ENCODE measurements around the gene INSC. TPM values are rescaled to one million over a fixed set of nuclear protein-coding genes. Genes with fewer than 3 reads are reported as not detected.

The INSC gene
- total RNA-seq, 1 donor from 2014 or later, result 4.2 TPM

GRCh38 chr11:15224466-15224865 is 109.7 kb downstream of the INSC start:
- Histone ChIP-seq H3K9me3 (ENCODE audit: control insufficient read depth in 3 of 3, low read length in 3 of 3) (no peaks in the 10 kb centered on the region), H3K9ac (ENCODE audit: low read depth in 1 of 3, low read length in 3 of 3) (no peak overlapping the region), H3K4me3 (ENCODE audit: low read length in 3 of 3) (no peak overlapping the region), H3K27ac (ENCODE audit: low read depth, low read length) (no peak overlapping the region), H3K27me3 (ENCODE audit: control insufficient read depth in 3 of 3, insufficient read depth in 3 of 3, low read length in 3 of 3) (no peaks in the 10 kb centered on the region), H3K4me1 (ENCODE audit: control insufficient read depth in 3 of 3, insufficient read depth in 3 of 3, low read length in 3 of 3) (no peaks in the 10 kb centered on the region), H3K36me3 (ENCODE audit: control insufficient read depth in 3 of 3, insufficient read depth in 3 of 3, low read length in 3 of 3) (no peaks in the 10 kb centered on the region)

GRCh38 chr11:15227011-15227410 is 112.3 kb downstream of the INSC start:
- no peaks in the 10 kb centered on the region for H3K9me3 ChIP-seq (ENCODE audit: control insufficient read depth in 3 of 3, low read length in 3 of 3)
- H3K9ac ChIP-seq (ENCODE audit: low read depth in 1 of 3, low read length in 3 of 3), result no peak overlapping the region
- no peaks in the 10 kb centered on the region for H3K27me3 ChIP-seq (ENCODE audit: control insufficient read depth in 3 of 3, insufficient read depth in 3 of 3, low read length in 3 of 3)
- H3K4me3 ChIP-seq (ENCODE audit: low read length in 3 of 3), result no peak overlapping the region
- H3K4me1 ChIP-seq (ENCODE audit: control insufficient read depth in 3 of 3, insufficient read depth in 3 of 3, low read length in 3 of 3), result no peaks in the 10 kb centered on the region
- H3K27ac ChIP-seq (ENCODE audit: low read depth, low read length), result no peak overlapping the region
- H3K36me3 ChIP-seq (ENCODE audit: control insufficient read depth in 3 of 3, insufficient read depth in 3 of 3, low read length in 3 of 3), result no peaks in the 10 kb centered on the region

- Histone ChIP-seq H3K9me3 (ENCODE audit: control insufficient read depth in 3 of 3, low read length in 3 of 3) (no peaks in the 10 kb centered on the region), H3K4me3 (ENCODE audit: low read length in 3 of 3) (no peak overlapping the region), H3K27me3 (ENCODE audit: control insufficient read depth in 3 of 3, insufficient read depth in 3 of 3, low read length in 3 of 3) (no peaks in the 10 kb centered on the region), H3K27ac (ENCODE audit: low read depth, low read length) (no peak overlapping the region), H3K36me3 (ENCODE audit: control insufficient read depth in 3 of 3, insufficient read depth in 3 of 3, low read length in 3 of 3) (no peaks in the 10 kb centered on the region), H3K4me1 (ENCODE audit: control insufficient read depth in 3 of 3, insufficient read depth in 3 of 3, low read length in 3 of 3) (no peaks in the 10 kb centered on the region), H3K9ac (ENCODE audit: low read depth in 1 of 3, low read length in 3 of 3) (no peak overlapping the region)
Observed at GRCh38 chr11:15228331-15228849, 113.7 kb downstream of the INSC start.

- no peaks in the 10 kb centered on the region for H3K9me3 ChIP-seq (ENCODE audit: control insufficient read depth in 3 of 3, low read length in 3 of 3)
- H3K36me3 ChIP-seq (ENCODE audit: control insufficient read depth in 3 of 3, insufficient read depth in 3 of 3, low read length in 3 of 3), result no peaks in the 10 kb centered on the region
- no peak overlapping the region for H3K9ac ChIP-seq (ENCODE audit: low read depth in 1 of 3, low read length in 3 of 3)
- H3K27me3 ChIP-seq (ENCODE audit: control insufficient read depth in 3 of 3, insufficient read depth in 3 of 3, low read length in 3 of 3), result no peaks in the 10 kb centered on the region
- no peaks in the 10 kb centered on the region for H3K4me1 ChIP-seq (ENCODE audit: control insufficient read depth in 3 of 3, insufficient read depth in 3 of 3, low read length in 3 of 3)
- no peak overlapping the region for H3K27ac ChIP-seq (ENCODE audit: low read depth, low read length)
- H3K4me3 ChIP-seq (ENCODE audit: low read length in 3 of 3), result no peak overlapping the region
Observed at GRCh38 chr11:15229069-15229468, 114.3 kb downstream of the INSC start.

- Histone ChIP-seq H3K9me3 (ENCODE audit: control insufficient read depth in 3 of 3, low read length in 3 of 3) (no peaks in the 10 kb centered on the region), H3K27ac (ENCODE audit: low read depth, low read length) (no peak overlapping the region), H3K36me3 (ENCODE audit: control insufficient read depth in 3 of 3, insufficient read depth in 3 of 3, low read length in 3 of 3) (no peaks in the 10 kb centered on the region), H3K9ac (ENCODE audit: low read depth in 1 of 3, low read length in 3 of 3) (no peak overlapping the region), H3K4me1 (ENCODE audit: control insufficient read depth in 3 of 3, insufficient read depth in 3 of 3, low read length in 3 of 3) (no peaks in the 10 kb centered on the region), H3K4me3 (ENCODE audit: low read length in 3 of 3) (no peak overlapping the region), H3K27me3 (ENCODE audit: control insufficient read depth in 3 of 3, insufficient read depth in 3 of 3, low read length in 3 of 3) (no peaks in the 10 kb centered on the region)
Observed at GRCh38 chr11:15232496-15232895, 117.8 kb downstream of the INSC start.

- Histone ChIP-seq H3K9ac (ENCODE audit: low read depth in 1 of 3, low read length in 3 of 3) (no peak overlapping the region), H3K36me3 (ENCODE audit: control insufficient read depth in 3 of 3, insufficient read depth in 3 of 3, low read length in 3 of 3) (no peaks in the 10 kb centered on the region), H3K27me3 (ENCODE audit: control insufficient read depth in 3 of 3, insufficient read depth in 3 of 3, low read length in 3 of 3) (no peaks in the 10 kb centered on the region), H3K27ac (ENCODE audit: low read depth, low read length) (no peak overlapping the region), H3K4me1 (ENCODE audit: control insufficient read depth in 3 of 3, insufficient read depth in 3 of 3, low read length in 3 of 3) (no peaks in the 10 kb centered on the region), H3K4me3 (ENCODE audit: low read length in 3 of 3) (no peak overlapping the region), H3K9me3 (ENCODE audit: control insufficient read depth in 3 of 3, low read length in 3 of 3) (no peaks in the 10 kb centered on the region)
Observed at GRCh38 chr11:15233371-15234165, 118.8 kb downstream of the INSC start.

- H3K27ac ChIP-seq (ENCODE audit: low read depth, low read length), result no peak overlapping the region
- peaks cover 0 to 3% (median 3%) of the 10 kb centered on the region in 3 donors for H3K27me3 ChIP-seq (ENCODE audit: control insufficient read depth in 3 of 3, insufficient read depth in 3 of 3, low read length in 3 of 3)
- H3K9me3 ChIP-seq (ENCODE audit: control insufficient read depth in 3 of 3, low read length in 3 of 3), result no peaks in the 10 kb centered on the region
- no peak overlapping the region for H3K4me3 ChIP-seq (ENCODE audit: low read length in 3 of 3)
- H3K9ac ChIP-seq (ENCODE audit: low read depth in 1 of 3, low read length in 3 of 3), result no peak overlapping the region
- H3K4me1 ChIP-seq (ENCODE audit: control insufficient read depth in 3 of 3, insufficient read depth in 3 of 3, low read length in 3 of 3), result no peaks in the 10 kb centered on the region
- no peaks in the 10 kb centered on the region for H3K36me3 ChIP-seq (ENCODE audit: control insufficient read depth in 3 of 3, insufficient read depth in 3 of 3, low read length in 3 of 3)
Observed at GRCh38 chr11:15234796-15235195, 120.1 kb downstream of the INSC start.

GRCh38 chr11:15236559-15236958 is 121.8 kb downstream of the INSC start:
- H3K4me1 ChIP-seq (ENCODE audit: control insufficient read depth in 3 of 3, insufficient read depth in 3 of 3, low read length in 3 of 3), result no peaks in the 10 kb centered on the region
- H3K27me3 ChIP-seq (ENCODE audit: control insufficient read depth in 3 of 3, insufficient read depth in 3 of 3, low read length in 3 of 3), result peaks cover 0 to 3% (median 3%) of the 10 kb centered on the region in 3 donors
- H3K4me3 ChIP-seq (ENCODE audit: low read length in 3 of 3), result no peak overlapping the region
- H3K9me3 ChIP-seq (ENCODE audit: control insufficient read depth in 3 of 3, low read length in 3 of 3), result no peaks in the 10 kb centered on the region
- no peaks in the 10 kb centered on the region for H3K36me3 ChIP-seq (ENCODE audit: control insufficient read depth in 3 of 3, insufficient read depth in 3 of 3, low read length in 3 of 3)
- no peak overlapping the region for H3K27ac ChIP-seq (ENCODE audit: low read depth, low read length)
- no peak overlapping the region for H3K9ac ChIP-seq (ENCODE audit: low read depth in 1 of 3, low read length in 3 of 3)

- peaks cover 0 to 3% (median 3%) of the 10 kb centered on the region in 3 donors for H3K27me3 ChIP-seq (ENCODE audit: control insufficient read depth in 3 of 3, insufficient read depth in 3 of 3, low read length in 3 of 3)
- H3K4me1 ChIP-seq (ENCODE audit: control insufficient read depth in 3 of 3, insufficient read depth in 3 of 3, low read length in 3 of 3), result no peaks in the 10 kb centered on the region
- no peaks in the 10 kb centered on the region for H3K9me3 ChIP-seq (ENCODE audit: control insufficient read depth in 3 of 3, low read length in 3 of 3)
- H3K4me3 ChIP-seq (ENCODE audit: low read length in 3 of 3), result no peak overlapping the region
- no peaks in the 10 kb centered on the region for H3K36me3 ChIP-seq (ENCODE audit: control insufficient read depth in 3 of 3, insufficient read depth in 3 of 3, low read length in 3 of 3)
- H3K9ac ChIP-seq (ENCODE audit: low read depth in 1 of 3, low read length in 3 of 3), result no peak overlapping the region
- no peak overlapping the region for H3K27ac ChIP-seq (ENCODE audit: low read depth, low read length)
Observed at GRCh38 chr11:15238856-15239255, 124.1 kb downstream of the INSC start.

- no peak overlapping the region for H3K4me3 ChIP-seq (ENCODE audit: low read length in 3 of 3)
- H3K27ac ChIP-seq (ENCODE audit: low read depth, low read length), result no peak overlapping the region
- no peak overlapping the region for H3K9ac ChIP-seq (ENCODE audit: low read depth in 1 of 3, low read length in 3 of 3)
- H3K4me1 ChIP-seq (ENCODE audit: control insufficient read depth in 3 of 3, insufficient read depth in 3 of 3, low read length in 3 of 3), result no peaks in the 10 kb centered on the region
- H3K27me3 ChIP-seq (ENCODE audit: control insufficient read depth in 3 of 3, insufficient read depth in 3 of 3, low read length in 3 of 3), result peaks cover 0 to 2% (median 0%) of the 10 kb centered on the region in 3 donors
- no peaks in the 10 kb centered on the region for H3K9me3 ChIP-seq (ENCODE audit: control insufficient read depth in 3 of 3, low read length in 3 of 3)
- no peaks in the 10 kb centered on the region for H3K36me3 ChIP-seq (ENCODE audit: control insufficient read depth in 3 of 3, insufficient read depth in 3 of 3, low read length in 3 of 3)
Observed at GRCh38 chr11:15248749-15249148, 134.0 kb downstream of the INSC start.

All from skeletal muscle tissue (tissue), 4 donors.